Calu3 (cell line): ENCODE results near the gene EXOC6B. TPM values are rescaled to one million over a fixed set of nuclear protein-coding genes. Genes with fewer than 3 reads are reported as not detected.

Source experiments
- BruUV-seq: library from RNA; stranded (reverse); fragments of 400-500 nt; replicated peaks from 2 replicates; lab custom pipeline; 2021; lab: Mats Ljungman, UMichigan
- CTCF ChIA-PET: fragments of 300-600 bp; sonication (Branson Sonifier 250); formaldehyde crosslinking; loops from one replicate; lab custom pipeline; 2022; ENCODE audit warnings: antibody characterized with exemption; lab: Charles Lee
- DNase-seq: peaks from one replicate; pipeline ENCODE4 v3.0.0; 2022
- H3K27ac Mint-ChIP-seq: one replicate; pipeline ENCODE4 v1.8.0; 2022; ENCODE audit warnings: mixed read lengths; ENCODE audit not compliant: unreplicated experiment
- H3K27me3 Mint-ChIP-seq: one replicate; pipeline ENCODE4 v1.8.0; 2022; ENCODE audit warnings: mixed read lengths; ENCODE audit not compliant: unreplicated experiment
- H3K36me3 Mint-ChIP-seq: one replicate; pipeline ENCODE4 v1.8.0; 2022; ENCODE audit warnings: mild to moderate bottlenecking, moderate library complexity, mixed read lengths; ENCODE audit not compliant: insufficient read depth, unreplicated experiment
- H3K4me1 Mint-ChIP-seq: one replicate; pipeline ENCODE4 v1.8.0; 2022; ENCODE audit warnings: mild to moderate bottlenecking, low read depth, mixed read lengths; ENCODE audit not compliant: unreplicated experiment
- H3K4me3 Mint-ChIP-seq: one replicate; pipeline ENCODE4 v1.8.0; 2022; ENCODE audit warnings: mild to moderate bottlenecking, low read depth, moderate library complexity, mixed read lengths; ENCODE audit not compliant: unreplicated experiment
- H3K9me3 Mint-ChIP-seq: one replicate; pipeline ENCODE4 v1.8.0; 2022; ENCODE audit warnings: low read depth, mixed read lengths; ENCODE audit not compliant: unreplicated experiment
- CTCF ChIP-seq: fragments of 200-600 bp; IDR thresholded peaks from one replicate; pipeline ENCODE4 v1.8.0; 2022; ENCODE audit warnings: antibody characterized with exemption; ENCODE audit not compliant: unreplicated experiment
- intact Hi-C: fragments of 100-400 bp; cut with micrococcal nuclease; formaldehyde crosslinking; loops from one replicate; pipeline ENCODE4 v1.10.0; 2022; ENCODE audit not compliant: unreplicated experiment
- total RNA-seq: library from RNA; stranded (reverse); gene quantifications from 2 replicates; pipeline ENCODE4 v1.2.3, GENCODE V29; 2022

Gene EXOC6B
- total RNA-seq, 1 experiment from 2014 or later, result 26.6 TPM

- H3K27ac Mint-ChIP-seq, result no peak overlapping the region
- H3K4me1 Mint-ChIP-seq, result peaks cover 10% of the 10 kb centered on the region
- CTCF ChIA-PET, result no interaction called here
- H3K27me3 Mint-ChIP-seq, result no peaks in the 10 kb centered on the region
- intact Hi-C loops, result no loop called here
- DNase-seq, result no peak
- TF ChIP-seq CTCF, result no peak
- BruUV-seq, result no TSS peak
- H3K36me3 Mint-ChIP-seq, result no peaks in the 10 kb centered on the region
- no peak overlapping the region for H3K4me3 Mint-ChIP-seq
- no peaks in the 10 kb centered on the region for H3K9me3 Mint-ChIP-seq
Measured at GRCh38 chr2:72698300-72698699, 127.5 kb downstream of the EXOC6B start.

- no peak overlapping the region for H3K27ac Mint-ChIP-seq
- no peak overlapping the region for H3K4me3 Mint-ChIP-seq
- no peak for DNase-seq
- CTCF ChIA-PET, result no interaction called here
- no peaks in the 10 kb centered on the region for H3K36me3 Mint-ChIP-seq
- TF ChIP-seq CTCF, result no peak
- H3K27me3 Mint-ChIP-seq, result no peaks in the 10 kb centered on the region
- BruUV-seq, result no TSS peak
- peaks cover 10% of the 10 kb centered on the region for H3K4me1 Mint-ChIP-seq
- intact Hi-C loops, result no loop called here
- H3K9me3 Mint-ChIP-seq, result no peaks in the 10 kb centered on the region
Measured at GRCh38 chr2:72696559-72696958, 129.3 kb downstream of the EXOC6B start.

GRCh38 chr2:72695676-72696075, 130.2 kb downstream of the EXOC6B start:
- intact Hi-C loops, result no loop called here
- DNase-seq, result no peak
- TF ChIP-seq CTCF, result no peak
- Mint-ChIP-seq H3K27ac (no peak overlapping the region), H3K4me1 (peaks cover 10% of the 10 kb centered on the region), H3K4me3 (no peak overlapping the region), H3K36me3 (no peaks in the 10 kb centered on the region), H3K27me3 (no peaks in the 10 kb centered on the region), H3K9me3 (no peaks in the 10 kb centered on the region)
- CTCF ChIA-PET, result no interaction called here
- BruUV-seq, result no TSS peak

GRCh38 chr2:72694715-72695496, 130.9 kb downstream of the EXOC6B start:
- intact Hi-C loops, result no loop called here
- no peak for TF ChIP-seq CTCF
- BruUV-seq, result no TSS peak
- Mint-ChIP-seq H3K27ac (no peak overlapping the region), H3K4me3 (no peak overlapping the region), H3K4me1 (peaks cover 10% of the 10 kb centered on the region), H3K9me3 (no peaks in the 10 kb centered on the region), H3K36me3 (no peaks in the 10 kb centered on the region), H3K27me3 (no peaks in the 10 kb centered on the region)
- CTCF ChIA-PET, result no interaction called here
- peak; percentile 29 for DNase-seq
